Neural progenitor cell (in vitro differentiated cells): ENCODE measurements around the gene ZNF223.

Experiments
- EZH2 ChIP-seq: fragments of 200-600 bp; sonication (generic); IDR thresholded peaks from 2 replicates; pipeline ENCODE4 v1.6.1; 2017; ENCODE audit warnings: antibody characterized with exemption, mild to moderate bottlenecking, moderate library complexity
- EZH2phosphoT487 ChIP-seq: fragments of 200-600 bp; sonication (generic); IDR thresholded peaks from 2 replicates; pipeline ENCODE4 v1.6.1; 2017; ENCODE audit warnings: antibody characterized with exemption
- TF ChIP-seq, protein P1 (sequence below): fragments of 200-600 bp; sonication (generic); IDR thresholded peaks from 2 replicates; pipeline ENCODE4 v1.5.1; 2017; ENCODE audit warnings: antibody characterized with exemption, mild to moderate bottlenecking

DNA sequence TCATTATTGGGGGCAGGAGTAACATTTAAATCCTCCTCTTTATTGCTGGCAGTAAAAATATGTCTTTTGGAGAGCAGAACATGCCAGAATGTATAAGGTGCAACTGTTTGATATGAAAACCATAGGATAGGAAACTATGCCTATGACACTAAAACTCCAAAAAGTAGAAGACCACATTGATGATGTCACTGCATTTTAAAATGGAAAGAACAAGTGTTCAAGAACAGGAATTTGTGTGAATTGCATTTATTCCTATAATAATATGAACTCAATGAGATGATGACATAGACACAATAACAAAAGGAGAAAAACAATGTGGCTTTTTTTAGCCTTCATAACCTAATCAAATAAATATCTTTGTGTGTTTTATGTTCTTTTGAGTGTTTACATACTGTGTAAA, 57.6 kb downstream of the ZNF223 start:
- TF ChIP-seq, protein P1, sequence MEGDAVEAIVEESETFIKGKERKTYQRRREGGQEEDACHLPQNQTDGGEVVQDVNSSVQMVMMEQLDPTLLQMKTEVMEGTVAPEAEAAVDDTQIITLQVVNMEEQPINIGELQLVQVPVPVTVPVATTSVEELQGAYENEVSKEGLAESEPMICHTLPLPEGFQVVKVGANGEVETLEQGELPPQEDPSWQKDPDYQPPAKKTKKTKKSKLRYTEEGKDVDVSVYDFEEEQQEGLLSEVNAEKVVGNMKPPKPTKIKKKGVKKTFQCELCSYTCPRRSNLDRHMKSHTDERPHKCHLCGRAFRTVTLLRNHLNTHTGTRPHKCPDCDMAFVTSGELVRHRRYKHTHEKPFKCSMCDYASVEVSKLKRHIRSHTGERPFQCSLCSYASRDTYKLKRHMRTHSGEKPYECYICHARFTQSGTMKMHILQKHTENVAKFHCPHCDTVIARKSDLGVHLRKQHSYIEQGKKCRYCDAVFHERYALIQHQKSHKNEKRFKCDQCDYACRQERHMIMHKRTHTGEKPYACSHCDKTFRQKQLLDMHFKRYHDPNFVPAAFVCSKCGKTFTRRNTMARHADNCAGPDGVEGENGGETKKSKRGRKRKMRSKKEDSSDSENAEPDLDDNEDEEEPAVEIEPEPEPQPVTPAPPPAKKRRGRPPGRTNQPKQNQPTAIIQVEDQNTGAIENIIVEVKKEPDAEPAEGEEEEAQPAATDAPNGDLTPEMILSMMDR: no peak
- TF ChIP-seq EZH2 (no peak), EZH2phosphoT487 (no peak)
